Peyer's patch (tissue), 4 donors: ENCODE results near the gene LPIN1. TPM values are rescaled to one million over a fixed set of nuclear protein-coding genes. Genes with fewer than 3 reads are reported as not detected.

ENCODE experiments used
- DNase-seq, 3 donors: peaks; one replicate each; pipeline ENCODE4 v3.0.0-alpha.2; 2017 to 2019
- H3K27ac ChIP-seq, 4 donors: fragments of 200-600 bp; sonication (generic); one replicate each; pipeline ENCODE4 v1.5.1; 2016 to 2019
- H3K27me3 ChIP-seq, 2 donors: fragments of 200-600 bp; sonication (generic); one replicate each; pipeline ENCODE4 v1.5.1; 2019
- H3K36me3 ChIP-seq, 3 donors: fragments of 200-600 bp; sonication (generic); one replicate each; pipeline ENCODE4 v1.5.1; 2016 to 2019
- H3K4me1 ChIP-seq, 4 donors: fragments of 200-600 bp; sonication (generic); one replicate each; pipeline ENCODE4 v1.5.1; 2016 to 2019
- H3K4me3 ChIP-seq, 4 donors: fragments of 200-600 bp; sonication (generic); 1 replicate in 3 of 4; 2 replicates in 1 of 4; pipeline ENCODE4 v1.5.1; 2016 to 2019; ENCODE audit warnings: mild to moderate bottlenecking in 1 of 4
- H3K9me3 ChIP-seq, 4 donors: fragments of 200-600 bp; sonication (generic); one replicate each; pipeline ENCODE4 v1.5.1; 2016 to 2019; ENCODE audit warnings: mild to moderate bottlenecking in 1 of 4
- CTCF ChIP-seq, 6 experiments: fragments of 450-650 bp in 4 of 6; fragments of 200-600 bp in 2 of 6; sonication (generic) in 1 of 6; IDR thresholded peaks; one replicate each; pipeline ENCODE4 v1.5.1; 2017 to 2019; ENCODE audit warnings: antibody characterized with exemption in 6 of 6, mild to moderate bottlenecking in 3 of 6, moderate library complexity in 1 of 6
- POLR2A ChIP-seq, 2 donors: fragments of 450-650 bp; IDR thresholded peaks; one replicate each; pipeline ENCODE4 v1.5.1; 2017; ENCODE audit warnings: antibody characterized with exemption in 2 of 2, mild to moderate bottlenecking in 2 of 2, moderate library complexity in 2 of 2
- total RNA-seq, 4 donors: library from RNA; depleted of rRNA; stranded (reverse); fragments of >200 nt; gene quantifications; one replicate each; pipeline ENCODE4 v1.1.0, GENCODE V29; 2016

Gene LPIN1
- total RNA-seq, 4 donors from 2014 or later: 28.7 to 69.3 (median 44.0) TPM

- Histone ChIP-seq H3K4me3 (no peak overlapping the region), H3K27ac (no peak overlapping the region), H3K9me3 (no peaks in the 10 kb centered on the region), H3K36me3 (peaks cover 0 to 60% (median 3%) of the 10 kb centered on the region in 3 donors), H3K27me3 (no peaks in the 10 kb centered on the region), H3K4me1 (no peaks in the 10 kb centered on the region)
- TF ChIP-seq CTCF (IDR thresholded peaks at IDR 0.05) (no peak), POLR2A (IDR thresholded peaks at IDR 0.05) (no peak)
- DNase-seq: no peak
Measured at GRCh38 chr2:11771971-11772615, 25.7 kb downstream of the LPIN1 start.

GRCh38 chr2:11773111-11773510 is 26.7 kb downstream of the LPIN1 start:
- Histone ChIP-seq H3K27me3 (no peaks in the 10 kb centered on the region), H3K4me3 (no peak overlapping the region), H3K36me3 (peaks cover 0 to 50% (median 3%) of the 10 kb centered on the region in 3 donors), H3K4me1 (peaks cover 0 to 4% (median 0%) of the 10 kb centered on the region in 4 donors), H3K9me3 (no peaks in the 10 kb centered on the region), H3K27ac (no peak overlapping the region)
- DNase-seq: no peak
- TF ChIP-seq POLR2A (IDR thresholded peaks at IDR 0.05): no peak
- TF ChIP-seq CTCF (IDR thresholded peaks at IDR 0.05): no peak

- Histone ChIP-seq H3K4me3 (no peak overlapping the region), H3K4me1 (peaks cover 0 to 12% (median 2%) of the 10 kb centered on the region in 4 donors), H3K27me3 (no peaks in the 10 kb centered on the region), H3K9me3 (no peaks in the 10 kb centered on the region), H3K27ac (no peak overlapping the region), H3K36me3 (peaks cover 0 to 48% (median 3%) of the 10 kb centered on the region in 3 donors)
- no peak for DNase-seq
- TF ChIP-seq CTCF (IDR thresholded peaks at IDR 0.05) (no peak), POLR2A (IDR thresholded peaks at IDR 0.05) (no peak)
Measured at GRCh38 chr2:11773747-11774525, 27.5 kb downstream of the LPIN1 start.

- no peaks in the 10 kb centered on the region for H3K27me3 ChIP-seq
- no peak overlapping the region for H3K27ac ChIP-seq
- TF ChIP-seq CTCF (IDR thresholded peaks at IDR 0.05) (no peak), POLR2A (IDR thresholded peaks at IDR 0.05) (no peak)
- no peak for DNase-seq
- peaks cover 0 to 47% (median 3%) of the 10 kb centered on the region in 3 donors for H3K36me3 ChIP-seq
- H3K9me3 ChIP-seq: no peaks in the 10 kb centered on the region
- no peak overlapping the region for H3K4me3 ChIP-seq
- H3K4me1 ChIP-seq: peaks cover 0 to 14% (median 3%) of the 10 kb centered on the region in 4 donors
Measured at GRCh38 chr2:11774600-11774999, 28.2 kb downstream of the LPIN1 start.

- Histone ChIP-seq H3K4me1 (peaks cover 0 to 14% (median 3%) of the 10 kb centered on the region in 4 donors), H3K4me3 (no peak overlapping the region), H3K36me3 (peaks cover 0 to 47% (median 3%) of the 10 kb centered on the region in 3 donors), H3K9me3 (no peaks in the 10 kb centered on the region), H3K27ac (peak overlapping the region; percentile 7 to 57 (median 34)), H3K27me3 (no peaks in the 10 kb centered on the region)
- TF ChIP-seq POLR2A (IDR thresholded peaks at IDR 0.05) (no peak), CTCF (IDR thresholded peaks at IDR 0.05) (no peak)
- DNase-seq: no peak
Measured at GRCh38 chr2:11775384-11775783, 29.0 kb downstream of the LPIN1 start.
